Activated naive CD4-positive, alpha-beta T cell treated with anti-CD3 and anti-CD28 coated beads, Interleukin-2, amount 50 U/mL, for 16 hours (primary cell): ENCODE measurements around the gene MRLN.

Experiments
- DNase-seq: peaks from one replicate; pipeline ENCODE4 v3.0.0-alpha.2; 2020

The MRLN gene

GRCh38 chr10:59702347-59702746 lies 50.9 kb downstream of the MRLN start:
- DNase-seq: no peak

DNA sequence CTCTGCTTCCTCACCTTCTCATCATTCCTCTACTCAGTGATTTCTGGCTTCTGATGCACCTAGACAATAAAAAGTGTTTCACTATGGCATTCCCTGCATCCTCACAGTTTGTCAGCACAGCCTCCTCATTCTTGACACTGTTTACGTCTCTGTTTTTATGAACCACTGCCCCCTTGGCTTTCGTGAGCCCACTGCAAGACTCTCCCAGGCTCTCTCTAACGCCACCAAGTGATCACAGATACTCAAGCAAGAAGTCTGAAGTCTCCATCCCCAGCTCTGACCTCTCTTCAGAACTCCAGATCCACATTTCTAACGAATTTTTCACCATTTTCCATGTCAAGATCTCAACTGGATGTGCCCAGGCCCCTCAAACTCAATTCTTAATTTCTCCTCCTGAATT lies 52.5 kb downstream of the MRLN start:
- DNase-seq: no peak

DNA sequence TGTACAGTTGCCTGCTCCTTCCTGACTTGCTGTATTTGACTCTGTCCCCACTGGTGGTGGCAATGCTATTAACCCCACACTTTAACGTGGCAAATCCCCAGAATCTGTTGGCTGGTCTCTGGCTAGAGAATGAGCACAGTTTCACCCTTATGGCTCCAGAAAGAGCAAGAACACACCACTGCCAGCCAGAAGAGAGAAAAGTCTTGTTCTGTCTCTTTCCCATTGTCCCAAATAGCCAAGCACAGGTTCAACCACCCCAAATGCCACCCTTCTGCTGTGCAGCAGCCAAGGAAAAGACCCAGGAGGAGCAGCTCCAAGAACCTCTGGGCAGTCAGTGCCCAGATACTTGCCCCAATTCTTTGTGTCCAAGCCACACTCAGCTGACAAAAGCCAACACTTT lies 54.9 kb downstream of the MRLN start:
- no peak for DNase-seq

DNA sequence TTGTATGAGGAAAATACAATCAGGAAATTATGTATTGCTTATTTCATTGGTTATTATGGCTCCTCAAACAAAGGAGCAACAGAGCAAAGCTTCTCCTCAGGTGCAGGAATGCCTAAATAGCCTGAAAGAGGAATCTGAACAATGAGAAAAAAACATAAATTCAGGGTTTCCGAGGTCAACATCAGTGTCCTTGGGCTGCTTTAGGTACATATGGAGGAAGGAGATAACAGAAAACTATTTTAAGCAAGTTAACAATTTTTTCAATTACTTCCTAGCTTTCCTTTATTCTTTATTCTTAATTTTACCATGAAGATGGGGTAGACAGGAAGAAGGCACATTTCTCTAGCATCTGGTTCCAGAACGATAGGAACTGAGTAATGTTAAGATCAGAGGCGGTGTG lies 57.6 kb downstream of the MRLN start:
- no peak for DNase-seq

GRCh38 chr10:59694936-59695335 lies 58.3 kb downstream of the MRLN start:
- DNase-seq: no peak

DNA sequence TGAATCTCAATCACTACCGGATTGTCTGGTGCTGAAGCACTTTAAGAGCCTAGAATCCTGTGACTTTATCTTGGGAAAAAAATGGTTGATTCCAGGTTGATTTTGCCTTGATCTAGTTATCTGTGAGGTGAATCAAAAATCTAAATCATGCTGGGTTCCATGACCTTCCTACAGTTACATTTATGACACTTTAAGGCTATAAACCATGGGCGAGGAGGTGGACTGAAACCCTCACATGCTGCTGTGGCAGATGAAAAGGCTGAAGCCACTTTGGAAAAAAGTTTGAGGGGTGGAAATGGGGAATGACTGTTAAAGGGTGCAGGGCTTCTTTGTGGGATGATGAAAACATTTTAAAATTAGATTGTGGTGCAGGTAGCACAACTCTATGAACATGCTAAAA lies 61.1 kb downstream of the MRLN start:
- DNase-seq: no peak

DNA sequence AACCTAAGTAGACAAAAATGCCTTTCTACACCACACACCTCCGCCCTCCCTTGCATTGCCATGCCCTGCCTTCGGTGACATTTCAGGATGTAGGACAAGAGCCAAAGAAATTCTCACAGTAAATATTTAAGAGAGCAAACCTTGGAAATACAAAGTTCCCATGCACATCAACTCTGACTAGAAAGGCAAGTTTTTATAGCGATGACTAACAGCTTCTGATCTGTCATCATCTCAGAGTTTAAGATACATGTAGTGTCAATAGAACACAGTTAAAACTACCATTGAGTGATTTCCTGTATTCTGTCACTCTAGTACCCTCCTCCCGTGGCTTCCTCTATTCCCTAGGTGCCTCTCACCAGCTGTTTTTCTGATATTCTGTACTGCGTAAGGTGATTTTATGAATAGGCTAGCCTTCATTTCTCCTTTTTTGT lies 64.3 kb downstream of the MRLN start:
- no peak for DNase-seq

DNA sequence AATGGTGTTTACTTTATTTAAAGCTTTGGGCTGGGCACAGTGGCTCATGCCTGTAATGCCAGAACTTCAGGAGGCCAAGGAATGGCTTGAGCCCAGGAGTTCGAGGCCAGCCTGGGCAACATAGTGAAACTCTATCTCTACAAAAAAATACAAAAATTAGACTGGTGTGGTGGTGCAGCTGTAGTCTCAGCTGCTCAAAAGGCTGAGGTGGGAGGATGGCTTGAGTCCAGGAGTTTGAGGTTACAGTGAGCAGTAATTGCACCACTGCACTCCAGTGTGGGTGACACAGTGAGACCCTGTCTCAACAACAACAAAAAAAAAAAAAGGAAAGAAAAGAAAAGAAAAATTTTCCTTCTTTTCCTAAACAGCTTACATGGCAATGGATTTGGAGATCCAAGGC lies 65.6 kb downstream of the MRLN start:
- DNase-seq: no peak
